ENCODE data around the gene RPGRIP1. TPM values are rescaled to one million over a fixed set of nuclear protein-coding genes. Genes with fewer than 3 reads are reported as not detected.
"Not testable (repeated sequence)": the region's sequence is repeated elsewhere in the genome, so short reads cannot be mapped to it uniquely, and the experiment has no call there.

Gene RPGRIP1
- total RNA-seq, 1 donor from 2014 or later, result 0.29 TPM

- H3K4me1 Mint-ChIP-seq, result peaks cover 41% of the 10 kb centered on the region
- peak overlapping the region; percentile 100 for H3K4me3 Mint-ChIP-seq
- H3K27ac Mint-ChIP-seq, result peak overlapping the region; percentile 100
- no peaks in the 10 kb centered on the region for H3K9me3 Mint-ChIP-seq
- no peak for TF ChIP-seq CTCF (IDR thresholded peaks at IDR 0.05; ENCODE audit: unreplicated experiment)
- DNase-seq (ENCODE audit: low spot score in 2 of 2, unreplicated experiment in 2 of 2), result peak in 1 of 2 experiments; percentile 42
- peaks cover 29% of the 10 kb centered on the region for H3K36me3 Mint-ChIP-seq
- H3K27me3 Mint-ChIP-seq (ENCODE audit: low read depth), result no peaks in the 10 kb centered on the region
These were observed 11.1 kb upstream of the RPGRIP1 start for GRCh38 chr14:21268617-21269251.

GRCh38 chr14:21269252-21270046, 10.4 kb upstream of the RPGRIP1 start, which contains the start of gene HNRNPC:
Gene HNRNPC (minus strand): TSS chr14:21269442. CDS start chr14:21234193, 35,249 bp downstream.
- H3K27ac Mint-ChIP-seq, result peak within 1 kb of the TSS; percentile 100

GRCh38 chr14:21272661-21273060, 7.2 kb upstream of the RPGRIP1 start:
- H3K27ac Mint-ChIP-seq; DNase-seq (ENCODE audit: low spot score in 2 of 2, unreplicated experiment in 2 of 2); H3K36me3 Mint-ChIP-seq; H3K27me3 Mint-ChIP-seq (ENCODE audit: low read depth); H3K4me1 Mint-ChIP-seq; H3K4me3 Mint-ChIP-seq; H3K9me3 Mint-ChIP-seq: not testable (repeated sequence)

More at GRCh38 chr14:21269252-21270046, 10.4 kb upstream of the RPGRIP1 start, which contains the start of gene HNRNPC:
- H3K36me3 Mint-ChIP-seq, result peaks cover 24% of the 10 kb centered on the region
- H3K4me3 Mint-ChIP-seq, result peak within 1 kb of the TSS; percentile 100
- DNase-seq (ENCODE audit: low spot score in 2 of 2, unreplicated experiment in 2 of 2), result peak; percentile 100
- peaks cover 33% of the 10 kb centered on the region for H3K4me1 Mint-ChIP-seq
- TF ChIP-seq CTCF (IDR thresholded peaks at IDR 0.05; ENCODE audit: unreplicated experiment), result no peak
- no peaks in the 10 kb centered on the region for H3K27me3 Mint-ChIP-seq (ENCODE audit: low read depth)
- no peaks in the 10 kb centered on the region for H3K9me3 Mint-ChIP-seq

- H3K4me1 Mint-ChIP-seq, result no peaks in the 10 kb centered on the region
- H3K4me3 Mint-ChIP-seq, result no peak overlapping the region
- no peak for DNase-seq (ENCODE audit: low spot score in 2 of 2, unreplicated experiment in 2 of 2)
- peak overlapping the region; percentile 66 for H3K27ac Mint-ChIP-seq
- no peak for TF ChIP-seq CTCF (IDR thresholded peaks at IDR 0.05; ENCODE audit: unreplicated experiment)
- no peaks in the 10 kb centered on the region for H3K36me3 Mint-ChIP-seq
- no peaks in the 10 kb centered on the region for H3K27me3 Mint-ChIP-seq (ENCODE audit: low read depth)
- no peaks in the 10 kb centered on the region for H3K9me3 Mint-ChIP-seq
These were observed 4.5 kb upstream of the RPGRIP1 start for GRCh38 chr14:21275261-21275858.

GRCh38 chr14:21278632-21279031, 1.3 kb upstream of the RPGRIP1 start:
- Mint-ChIP-seq H3K27me3 (ENCODE audit: low read depth) (no peaks in the 10 kb centered on the region), H3K27ac (no peak overlapping the region), H3K4me3 (no peak overlapping the region), H3K4me1 (no peaks in the 10 kb centered on the region), H3K9me3 (no peaks in the 10 kb centered on the region), H3K36me3 (no peaks in the 10 kb centered on the region)
- TF ChIP-seq CTCF (IDR thresholded peaks at IDR 0.05; ENCODE audit: unreplicated experiment), result no peak
- DNase-seq (ENCODE audit: low spot score in 2 of 2, unreplicated experiment in 2 of 2), result no peak

GRCh38 chr14:21281917-21282316, 2.0 kb downstream of the RPGRIP1 start:
- not testable (repeated sequence) for H3K4me3 Mint-ChIP-seq, H3K9me3 Mint-ChIP-seq

GRCh38 chr14:21286516-21286915, 6.6 kb downstream of the RPGRIP1 start:
- not testable (repeated sequence) for DNase-seq (ENCODE audit: low spot score in 2 of 2, unreplicated experiment in 2 of 2); H3K36me3 Mint-ChIP-seq; H3K9me3 Mint-ChIP-seq; H3K4me3 Mint-ChIP-seq; H3K4me1 Mint-ChIP-seq; H3K27me3 Mint-ChIP-seq (ENCODE audit: low read depth); H3K27ac Mint-ChIP-seq

More at GRCh38 chr14:21281917-21282316, 2.0 kb downstream of the RPGRIP1 start:
- H3K36me3 Mint-ChIP-seq; H3K4me1 Mint-ChIP-seq; H3K27me3 Mint-ChIP-seq (ENCODE audit: low read depth); H3K27ac Mint-ChIP-seq; DNase-seq (ENCODE audit: low spot score in 2 of 2, unreplicated experiment in 2 of 2): not testable (repeated sequence)

All from mesothelial cell of epicardium (in vitro differentiated cells).